HFFc6 (cell line): ENCODE results near the gene MCFD2. TPM values are rescaled to one million over a fixed set of nuclear protein-coding genes. Genes with fewer than 3 reads are reported as not detected.

Source experiments
- DNase-seq: peaks from one replicate; pipeline ENCODE4 v3.0.0-alpha.2; 2018
- H3K27ac Mint-ChIP-seq: 2 replicates; pipeline ENCODE4 v1.8.0; 2020; ENCODE audit warnings: mild to moderate bottlenecking, mixed read lengths
- H3K27me3 Mint-ChIP-seq: 2 replicates; pipeline ENCODE4 v1.8.0; 2021; ENCODE audit warnings: mild to moderate bottlenecking, moderate library complexity, mixed read lengths; ENCODE audit not compliant: insufficient read depth
- H3K36me3 Mint-ChIP-seq: 2 replicates; pipeline ENCODE4 v1.8.0; 2021; ENCODE audit warnings: low read depth, mixed read lengths
- H3K4me1 Mint-ChIP-seq: 2 replicates; pipeline ENCODE4 v1.8.0; 2020; ENCODE audit warnings: low read depth, mixed read lengths
- H3K4me3 Mint-ChIP-seq: 2 replicates; pipeline ENCODE4 v1.8.0; 2020; ENCODE audit warnings: mild to moderate bottlenecking, moderate library complexity, mixed read lengths
- H3K9me3 Mint-ChIP-seq: 2 replicates; pipeline ENCODE4 v1.8.0; 2020; ENCODE audit warnings: mild to moderate bottlenecking, mixed read lengths
- CTCF ChIP-seq: fragments of 200-600 bp; sonication (generic); IDR thresholded peaks from 2 replicates; pipeline ENCODE4 v1.5.0; 2021; ENCODE audit warnings: antibody characterized with exemption, mild to moderate bottlenecking
- total RNA-seq, 6 experiments: library from RNA; stranded (reverse); fragmentation: NEBNext Ultra II Directional; extraction: Animal tissue kit (Norgen Biotek cat#: 25700); gene quantifications; 2 replicates in 1 of 6; 3 replicates in 5 of 6; pipeline ENCODE4 v1.2.3, GENCODE V29; 2021

MCFD2 gene
- total RNA-seq, 6 experiments from 2014 or later = 379 to 441 (median 410) TPM

GRCh38 chr2:46874236-46874929 is 41.2 kb downstream of the MCFD2 start:
- peaks cover 67% of the 10 kb centered on the region for H3K4me1 Mint-ChIP-seq
- H3K27ac Mint-ChIP-seq = peak overlapping the region; percentile 94

GRCh38 chr2:46873604-46874068 is 42.0 kb downstream of the MCFD2 start:
- Mint-ChIP-seq H3K9me3 (0 out of 2 replicates have a peak, but pooled peaks cover 4% of the 10 kb centered on the region), H3K4me3 (peak overlapping the region; percentile 31; the same call in 1 of the 2 replicates), H3K27ac (peak overlapping the region; percentile 94), H3K27me3 (peaks cover 3% of the 10 kb centered on the region), H3K36me3 (peaks cover 15% of the 10 kb centered on the region), H3K4me1 (peaks cover 71% of the 10 kb centered on the region)
- DNase-seq = peak; percentile 94
- no peak for TF ChIP-seq CTCF

More at GRCh38 chr2:46874236-46874929, 41.2 kb downstream of the MCFD2 start:
- peak; percentile 42 for DNase-seq
- Mint-ChIP-seq H3K4me3 (peak overlapping the region; percentile 38), H3K27me3 (peaks cover 3% of the 10 kb centered on the region), H3K9me3 (0 out of 2 replicates have a peak, but pooled peaks cover 4% of the 10 kb centered on the region), H3K36me3 (peaks cover 15% of the 10 kb centered on the region)
- TF ChIP-seq CTCF = no peak

GRCh38 chr2:46872902-46873603 is 42.6 kb downstream of the MCFD2 start:
- peaks cover 71% of the 10 kb centered on the region for H3K4me1 Mint-ChIP-seq
- H3K4me3 Mint-ChIP-seq = peak overlapping the region; percentile 31
- peaks cover 3% of the 10 kb centered on the region for H3K27me3 Mint-ChIP-seq
- H3K9me3 Mint-ChIP-seq = 0 out of 2 replicates have a peak, but pooled peaks cover 4% of the 10 kb centered on the region
- H3K27ac Mint-ChIP-seq = peak overlapping the region; percentile 94
- peaks cover 15% of the 10 kb centered on the region for H3K36me3 Mint-ChIP-seq
- TF ChIP-seq CTCF = peak; percentile 23
- peak; percentile 30 for DNase-seq

DNA sequence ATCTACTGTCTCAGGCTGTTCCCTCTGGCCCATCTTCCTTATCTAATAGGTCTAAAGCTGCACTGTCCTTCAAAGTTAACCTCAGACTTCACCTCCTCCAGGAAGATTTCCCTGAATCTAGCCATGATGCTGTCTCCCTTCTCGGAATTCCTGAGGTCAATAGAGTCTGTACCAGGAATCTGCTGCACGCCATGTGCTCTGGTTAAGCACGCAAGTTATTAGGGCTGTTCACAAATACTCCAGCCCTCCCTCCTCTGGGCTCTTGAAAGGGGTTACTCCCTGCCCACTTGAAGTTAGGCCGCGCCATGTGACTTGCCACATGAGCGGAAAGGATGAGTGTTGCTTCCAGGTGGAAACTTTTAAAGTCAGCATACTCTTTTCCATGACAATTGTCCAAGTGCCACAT is 43.6 kb downstream of the MCFD2 start:
- DNase-seq = no peak
- 0 out of 2 replicates have a peak, but pooled peaks cover 4% of the 10 kb centered on the region for H3K9me3 Mint-ChIP-seq
- TF ChIP-seq CTCF = no peak
- peaks cover 3% of the 10 kb centered on the region for H3K27me3 Mint-ChIP-seq
- peaks cover 15% of the 10 kb centered on the region for H3K36me3 Mint-ChIP-seq
- peak overlapping the region; percentile 31; the same call in 1 of the 2 replicates for H3K27ac Mint-ChIP-seq
- H3K4me3 Mint-ChIP-seq = no peak overlapping the region
- H3K4me1 Mint-ChIP-seq = peaks cover 71% of the 10 kb centered on the region

DNA sequence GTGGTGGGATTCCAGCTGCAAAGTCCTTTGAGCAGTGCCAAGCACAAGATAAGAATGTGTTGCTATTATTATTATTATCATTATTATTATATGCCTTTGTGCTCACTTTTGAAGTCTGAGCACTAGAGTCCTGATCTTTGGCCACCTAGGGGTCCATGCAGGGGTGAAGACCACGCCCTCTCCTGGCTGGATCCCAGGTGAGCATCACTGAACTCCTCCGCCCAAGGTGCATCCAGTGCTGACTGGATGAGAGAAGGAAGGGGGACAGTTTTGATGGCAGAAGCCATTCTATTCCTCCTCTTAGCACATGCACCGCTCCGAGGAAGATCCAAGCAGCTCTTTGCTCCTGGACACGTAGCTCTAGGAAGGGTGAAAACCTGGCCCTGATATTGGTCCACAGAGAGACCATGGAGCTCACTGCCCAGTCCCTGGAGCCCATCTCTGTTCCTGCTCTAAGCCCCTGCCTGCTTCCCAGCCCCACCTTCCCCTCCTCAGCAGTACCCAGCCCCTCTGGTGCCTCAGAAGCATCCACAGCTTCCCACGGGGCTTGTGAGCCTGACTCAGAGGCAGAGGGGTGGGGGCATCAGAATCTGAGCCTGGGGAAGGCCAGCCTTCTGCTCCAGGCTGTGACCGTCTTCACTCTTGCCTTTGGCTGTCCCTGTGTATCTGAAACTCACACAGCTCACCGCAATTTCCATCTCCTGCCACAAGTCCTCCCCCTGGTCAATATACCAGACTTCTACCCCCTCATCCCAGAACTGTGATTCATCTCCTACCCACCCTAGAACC is 45.4 kb downstream of the MCFD2 start:
- H3K4me3 Mint-ChIP-seq = no peak overlapping the region
- no peak for DNase-seq

More for the DNA sequence above, 45.4 kb downstream of the MCFD2 start:
- peaks cover 3% of the 10 kb centered on the region for H3K27me3 Mint-ChIP-seq
- H3K4me1 Mint-ChIP-seq = peaks cover 77% of the 10 kb centered on the region
- peaks cover 23% of the 10 kb centered on the region for H3K36me3 Mint-ChIP-seq
- H3K27ac Mint-ChIP-seq = no peak overlapping the region; the same call in 1 of the 2 replicates
- no peak for TF ChIP-seq CTCF
- H3K9me3 Mint-ChIP-seq = peaks cover 9% of the 10 kb centered on the region
